Stimulated activated CD4-positive, alpha-beta T cell treated with anti-CD3 and anti-CD28 coated beads, Interleukin-12 subunit alpha, Interleukin-12 subunit beta, amount 100 ng/mL, for 24 hours (primary cell): ENCODE data around the gene GRP.
A peak's percentile ranks its signal among the peaks of the same experiment; 100 is the strongest.

Source experiments
- DNase-seq, 2 experiments: peaks; one replicate each; pipeline ENCODE4 v3.0.0-alpha.2; 2020; ENCODE audit warnings: low read depth in 2 of 2

GRP gene

DNA sequence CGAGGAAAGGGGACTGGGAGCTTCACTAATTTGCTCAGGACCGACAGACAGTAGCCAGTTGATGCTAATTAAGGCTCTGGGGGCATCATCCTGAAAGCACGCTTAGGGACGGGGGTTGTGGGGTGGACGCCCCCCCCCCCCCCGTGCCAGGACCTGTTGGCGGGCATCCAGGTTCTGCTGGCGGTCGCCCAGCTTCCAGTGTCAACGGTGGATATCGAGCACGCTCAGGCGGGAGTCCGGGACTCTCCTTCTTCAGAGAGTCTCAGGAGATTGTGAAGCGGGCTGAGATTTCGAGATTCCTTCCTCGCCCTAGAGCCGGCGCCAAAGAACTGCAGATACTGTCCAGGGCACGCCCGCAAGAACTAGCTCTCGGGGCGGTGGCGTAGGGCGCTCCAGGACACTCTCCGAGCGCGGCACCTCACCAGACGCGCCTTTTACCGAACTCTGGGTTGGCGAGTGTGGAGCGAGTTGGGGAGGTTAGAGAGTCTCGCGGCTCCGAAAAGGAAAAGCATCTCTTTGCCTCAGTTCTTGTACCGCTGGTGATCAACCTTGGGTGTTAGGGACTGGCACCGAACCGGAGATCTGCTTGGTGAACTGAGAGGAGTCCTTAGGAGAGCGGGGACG lies 47.7 kb downstream of the GRP start:
- DNase-seq = no peak

DNA sequence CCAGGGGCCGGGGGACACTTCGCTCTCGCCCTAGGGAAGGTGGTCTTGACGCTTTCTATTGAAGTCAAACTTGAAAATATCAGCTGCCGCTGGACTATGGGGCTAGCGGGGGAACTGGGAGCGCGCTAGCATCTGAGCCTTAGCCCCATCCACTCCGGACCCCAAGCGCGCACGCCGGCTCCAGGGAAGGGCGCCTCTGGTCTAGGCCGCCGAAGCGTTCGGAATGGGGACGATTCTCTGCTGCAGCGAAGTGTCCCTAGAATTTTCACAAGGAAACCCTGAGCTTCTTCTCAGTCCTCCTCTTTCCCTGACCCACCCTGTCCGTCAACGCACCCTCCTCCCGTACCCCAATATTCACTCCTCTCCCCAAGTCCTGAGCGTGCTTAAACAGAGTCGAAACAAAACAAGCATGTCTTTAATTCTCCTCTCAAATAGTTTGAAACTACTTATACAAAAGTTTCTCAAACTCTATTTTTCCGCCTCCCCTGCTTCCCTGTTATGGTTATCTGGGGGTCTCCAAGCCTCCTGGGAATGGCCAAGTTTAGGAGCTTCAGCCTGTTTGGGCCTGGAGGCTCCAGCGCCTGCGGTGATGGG lies 48.3 kb downstream of the GRP start:
- DNase-seq = no peak

DNA sequence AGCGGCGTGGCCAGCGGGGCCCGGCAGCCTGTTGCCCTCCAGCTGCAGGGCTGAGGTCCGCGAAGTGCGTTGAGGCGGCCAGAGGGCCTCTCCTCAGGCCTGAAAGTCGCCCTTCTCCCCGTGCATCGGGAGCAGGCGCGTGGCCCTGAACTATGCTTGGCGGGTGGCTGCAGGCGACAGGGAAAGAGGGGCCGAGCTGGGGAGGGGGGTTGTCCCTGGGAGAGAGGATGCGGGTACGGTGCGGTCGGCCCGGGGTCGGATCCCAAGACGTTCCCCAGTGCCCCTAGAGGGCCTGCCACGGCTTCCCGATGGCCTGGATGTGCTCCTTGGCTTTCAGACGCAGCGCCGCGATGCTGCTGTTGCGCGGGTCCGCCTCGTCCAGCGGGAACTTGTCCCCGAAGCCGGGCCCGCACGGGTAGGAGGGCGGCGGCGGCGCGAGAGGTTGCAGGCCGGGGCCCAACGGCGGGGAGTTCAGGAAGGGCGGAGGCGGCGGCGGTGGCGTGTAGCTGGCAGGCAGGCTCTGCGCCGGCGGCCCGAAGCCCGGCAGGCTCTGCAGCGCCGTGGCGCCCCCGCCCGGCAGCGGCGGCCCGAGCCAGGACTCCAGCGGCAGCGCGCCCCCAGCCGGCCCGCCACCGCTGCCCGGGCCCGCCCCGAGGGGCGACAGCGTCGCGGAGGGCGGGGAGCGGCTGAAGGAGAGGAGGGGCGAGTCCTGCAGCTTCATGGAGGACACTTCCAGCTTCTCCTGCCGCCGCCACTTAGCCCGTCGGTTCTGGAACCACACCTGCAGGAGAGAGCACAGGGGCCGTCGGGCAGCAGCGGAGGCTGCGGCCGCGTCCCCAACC lies 49.0 kb downstream of the GRP start:
- DNase-seq = peak in 1 of 2 experiments; percentile 48

DNA sequence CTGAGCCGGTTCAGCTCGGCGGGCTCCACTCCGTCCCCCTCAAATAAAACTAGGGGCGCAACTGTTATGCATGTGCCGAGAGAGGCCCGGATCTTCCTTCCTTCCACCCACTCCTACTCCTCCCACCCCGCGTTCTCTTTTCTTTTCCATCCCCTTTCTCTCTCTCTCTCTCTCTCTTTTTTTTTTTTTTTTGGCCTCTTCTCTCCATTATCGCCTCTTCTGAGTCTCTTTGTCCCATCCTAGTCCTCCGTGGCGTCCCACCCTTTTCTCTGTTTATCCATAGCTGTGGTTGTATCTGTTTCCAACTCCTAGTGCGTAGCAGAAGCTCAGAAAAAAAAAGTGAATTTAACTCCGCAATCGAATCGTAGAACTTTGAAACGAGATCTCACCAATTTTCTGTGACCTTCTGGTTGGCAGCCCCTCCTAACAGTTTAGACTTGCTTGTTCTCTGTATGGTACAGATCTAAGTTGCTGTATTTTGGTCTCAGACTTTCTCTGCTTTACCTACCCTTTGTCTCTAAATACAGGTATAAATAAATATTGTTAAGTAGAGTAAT lies 49.7 kb downstream of the GRP start:
- no peak for DNase-seq

DNA sequence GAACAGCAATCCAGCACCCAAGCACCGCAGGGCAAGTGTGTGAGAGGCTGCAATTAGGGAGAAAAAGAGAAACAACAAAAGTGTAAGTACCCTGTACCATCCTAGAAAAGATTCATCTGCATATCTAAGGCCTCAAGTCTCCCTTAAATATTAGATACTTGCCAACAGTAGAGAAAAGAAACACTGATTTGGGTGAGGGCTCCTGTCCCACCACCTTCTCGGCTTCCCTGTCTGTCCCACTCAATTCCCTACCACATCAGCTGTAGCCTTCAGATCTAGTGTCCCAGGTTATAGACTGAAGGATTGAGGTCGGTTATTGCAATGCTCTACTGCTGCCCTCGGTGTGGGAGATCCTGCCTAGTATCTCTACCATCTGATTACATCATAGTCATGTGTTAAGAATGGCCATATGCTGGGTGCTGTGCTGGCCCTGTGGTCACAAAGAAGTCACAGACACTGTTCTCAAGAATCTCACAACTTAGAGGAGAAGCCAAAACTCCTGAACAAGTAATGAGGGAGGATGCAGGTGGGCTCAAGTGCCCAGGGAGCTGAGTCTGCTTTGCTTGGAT lies 50.8 kb downstream of the GRP start:
- DNase-seq = no peak

DNA sequence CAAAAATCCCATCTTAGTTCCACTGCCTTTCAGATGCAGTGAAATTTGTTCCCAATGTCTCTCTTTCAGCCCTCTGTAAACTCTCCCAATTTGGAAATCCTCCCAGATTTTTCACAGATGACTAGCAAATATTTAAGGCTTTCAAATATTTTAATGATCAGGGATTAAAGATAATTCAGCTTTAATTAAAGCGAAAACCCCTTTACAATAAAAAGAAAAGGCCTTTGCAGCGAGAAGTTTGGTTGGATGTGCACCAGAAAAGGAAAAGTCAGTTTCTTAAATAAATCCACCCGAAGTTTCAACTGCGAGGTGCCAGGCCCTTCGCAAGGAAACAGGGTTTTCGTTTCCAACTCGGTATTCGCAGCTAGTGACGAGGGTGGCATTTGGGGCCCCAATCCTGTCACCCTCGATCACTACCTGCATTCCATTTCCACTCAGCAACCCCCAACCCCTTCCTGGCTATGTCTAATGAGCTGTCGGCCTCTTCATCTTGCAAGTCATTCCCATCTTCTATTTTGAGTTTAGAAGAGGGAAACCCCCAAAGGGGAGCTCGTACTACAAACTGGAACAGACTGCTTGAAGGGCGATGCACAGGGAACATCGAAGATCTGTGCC lies 51.8 kb downstream of the GRP start:
- no peak for DNase-seq

DNA sequence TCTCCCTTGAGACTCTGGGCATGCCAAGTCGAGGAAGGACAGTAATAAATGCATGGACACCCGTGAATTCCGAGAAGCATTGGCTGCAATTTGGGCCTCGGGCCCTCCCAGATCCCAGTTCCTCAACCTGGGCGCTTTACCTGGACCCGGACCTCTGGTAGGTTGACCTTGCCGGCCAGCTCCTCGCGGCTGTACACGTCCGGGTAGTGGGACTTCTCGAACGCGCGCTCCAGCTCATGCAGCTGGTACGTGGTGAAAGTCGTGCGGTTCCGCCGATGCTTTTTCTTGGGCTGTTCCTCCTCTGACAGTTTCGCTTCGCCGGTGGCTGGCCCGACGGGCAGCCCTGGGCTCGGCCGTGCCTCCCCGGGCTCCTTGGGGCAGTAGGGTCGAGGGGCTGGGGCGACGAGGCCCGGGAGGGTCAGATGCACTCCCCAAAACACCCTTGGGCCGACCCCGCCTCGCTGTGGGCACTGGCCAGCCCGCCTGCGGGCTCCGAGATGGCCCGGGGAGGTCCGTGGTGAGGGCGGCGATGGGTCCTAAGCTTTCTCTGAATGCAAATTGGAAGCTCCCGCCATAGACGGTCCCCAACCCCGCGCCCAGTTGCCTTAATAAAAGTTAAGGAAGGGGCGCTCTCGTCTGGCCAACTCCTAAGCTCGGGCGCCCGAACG lies 52.4 kb downstream of the GRP start:
- no peak for DNase-seq

DNA sequence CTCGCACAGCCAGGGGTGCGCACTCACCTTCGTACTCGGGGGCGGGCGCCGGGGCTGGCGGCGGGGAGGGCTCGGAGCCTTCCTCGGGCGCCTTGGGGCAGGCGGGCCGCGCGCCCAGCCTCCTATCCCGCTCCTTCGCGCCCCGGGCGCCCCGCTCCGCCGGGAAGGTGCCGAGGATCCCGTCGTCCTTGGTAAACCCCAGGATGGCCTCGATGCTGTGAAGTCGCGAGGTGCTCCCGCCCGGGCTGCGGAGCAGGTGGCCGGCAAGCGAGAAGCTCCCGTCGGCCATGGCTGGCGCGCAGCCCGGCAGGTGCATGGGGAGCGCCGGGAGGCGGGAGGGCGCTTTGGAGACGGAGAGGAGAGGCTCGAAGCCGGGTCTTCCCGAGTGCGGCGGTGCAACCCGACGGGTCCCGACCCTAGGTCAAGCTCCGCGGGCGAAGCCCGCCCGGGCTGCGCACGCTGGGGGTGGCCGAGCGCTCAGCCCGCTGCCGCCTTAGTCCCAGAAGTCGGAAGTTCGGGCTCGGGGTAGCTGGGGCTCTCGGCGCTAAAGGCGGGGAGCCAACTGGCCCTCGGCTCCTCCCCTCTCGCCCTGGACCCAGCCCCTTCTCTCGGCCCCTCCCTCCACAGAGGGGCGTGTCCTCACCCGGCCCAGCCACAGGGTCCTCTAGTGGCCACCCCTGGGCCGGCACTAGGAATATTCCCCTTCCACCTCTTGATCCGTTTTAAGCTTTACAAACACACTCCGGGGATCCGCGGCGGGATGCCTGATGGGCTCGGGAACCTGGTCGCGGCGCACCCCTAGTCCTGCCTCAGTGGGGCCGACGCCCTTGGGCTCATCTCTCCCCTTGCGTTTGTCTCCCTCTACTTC lies 53.2 kb downstream of the GRP start, which contains the start of gene RAX:
Gene RAX, minus strand, starts transcription at position 564 of the 868 bp plus-strand sequence. Its CDS starts 248 bp downstream, at position 316.
- DNase-seq = peak in 1 of 2 experiments; percentile 26

DNA sequence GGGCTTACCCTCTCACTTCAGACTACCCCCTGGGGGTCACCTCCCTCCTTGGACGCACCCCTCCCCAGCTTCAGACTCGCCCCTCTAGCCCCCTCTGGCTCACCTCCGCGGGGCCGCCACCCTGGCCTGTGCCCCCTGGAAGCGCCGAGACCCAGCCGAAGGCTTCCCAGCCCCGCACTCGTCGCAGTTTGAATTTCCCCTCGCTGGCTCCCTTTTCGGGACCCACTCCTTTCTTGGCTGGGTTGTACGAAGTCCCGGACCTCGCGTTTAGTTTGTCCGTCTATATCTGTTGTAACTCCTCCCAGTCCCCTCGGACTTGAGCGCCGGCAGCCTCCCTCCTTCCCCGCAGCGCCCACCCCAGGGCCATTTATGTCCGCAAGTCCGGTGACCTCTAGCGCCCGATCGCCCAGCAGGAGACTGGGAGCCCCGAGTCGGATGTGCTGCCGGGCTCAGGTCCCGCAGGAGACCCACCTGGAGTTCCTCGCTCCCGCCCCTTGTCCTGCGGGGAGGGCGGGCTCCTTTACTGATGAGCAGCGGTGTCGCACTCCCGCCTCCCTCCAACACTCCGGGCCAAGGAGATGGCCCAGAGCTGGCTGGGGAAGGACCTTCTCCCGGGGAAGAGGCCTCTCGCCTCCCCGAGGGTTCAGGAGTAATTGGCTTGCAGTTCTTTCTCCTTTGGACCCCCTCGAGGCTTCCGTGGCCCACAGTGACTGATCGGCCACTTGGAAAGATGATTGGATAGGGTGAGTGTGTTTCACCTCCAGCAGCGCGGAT lies 54.0 kb downstream of the GRP start:
- no peak for DNase-seq

DNA sequence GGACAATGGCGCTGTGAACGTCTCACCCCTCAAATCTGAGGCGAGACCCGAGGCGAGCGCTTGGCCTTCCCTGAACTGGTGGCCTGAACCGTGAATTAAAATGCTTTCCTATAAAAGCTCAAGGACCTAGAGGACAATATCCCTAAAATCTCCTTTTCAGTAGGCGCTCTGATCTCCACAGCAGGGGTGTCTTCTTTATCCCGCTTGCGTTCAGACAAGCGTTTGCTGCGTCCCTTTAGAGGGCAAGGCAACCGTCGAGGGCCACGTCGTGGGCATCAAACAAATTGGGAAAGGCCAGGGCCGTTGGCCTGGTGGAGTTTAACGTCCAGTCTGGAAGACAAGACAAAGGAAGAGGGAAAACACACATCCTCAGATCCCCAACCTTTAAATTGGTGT lies 54.6 kb downstream of the GRP start:
- DNase-seq = no peak

DNA sequence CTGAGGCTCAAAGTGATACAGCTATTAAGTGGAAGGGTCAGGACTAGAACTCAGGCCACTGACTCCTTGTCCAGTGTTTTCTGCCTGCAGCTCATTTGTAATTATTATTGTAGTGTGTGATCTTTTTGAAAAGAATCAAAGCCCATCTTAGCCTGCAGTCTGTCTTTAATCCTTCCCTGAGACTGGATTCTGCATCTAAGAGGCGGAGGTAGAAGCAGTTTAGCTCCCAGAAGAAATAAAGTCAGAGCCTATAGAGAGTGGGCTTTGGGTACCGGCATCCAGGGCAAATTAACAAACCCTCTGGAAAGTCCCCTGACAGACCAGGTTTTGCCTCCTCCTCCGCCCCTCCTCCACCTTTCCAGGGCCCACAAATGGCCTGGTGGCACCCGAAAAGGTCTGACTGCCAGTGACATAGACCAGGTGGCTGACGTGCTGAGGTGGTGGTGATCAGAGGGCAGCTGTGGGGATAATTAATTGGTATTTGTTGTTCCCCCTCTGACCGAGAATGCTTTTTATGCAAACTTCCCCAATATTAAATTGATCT lies 55.5 kb downstream of the GRP start:
- DNase-seq = no peak

DNA sequence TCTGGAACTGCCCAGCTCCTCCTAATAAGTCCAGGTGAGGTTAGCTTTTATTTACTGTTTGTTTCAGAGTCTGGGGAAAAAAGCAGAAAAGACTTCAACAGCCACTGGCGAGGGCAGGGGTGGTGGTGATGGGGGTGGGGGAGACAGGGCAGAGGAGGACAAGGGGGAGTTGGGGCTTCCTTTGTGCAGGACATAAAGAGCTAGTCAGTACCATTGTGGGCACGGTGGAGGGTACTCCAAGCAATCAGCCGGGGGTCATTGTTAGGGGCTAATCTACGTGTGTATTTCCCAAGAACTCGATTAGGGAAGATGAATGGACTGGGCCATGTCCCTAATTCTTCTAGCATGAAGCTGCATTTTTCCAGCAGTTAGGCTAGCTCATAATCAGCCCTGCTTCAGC lies 56.1 kb downstream of the GRP start:
- DNase-seq = no peak

DNA sequence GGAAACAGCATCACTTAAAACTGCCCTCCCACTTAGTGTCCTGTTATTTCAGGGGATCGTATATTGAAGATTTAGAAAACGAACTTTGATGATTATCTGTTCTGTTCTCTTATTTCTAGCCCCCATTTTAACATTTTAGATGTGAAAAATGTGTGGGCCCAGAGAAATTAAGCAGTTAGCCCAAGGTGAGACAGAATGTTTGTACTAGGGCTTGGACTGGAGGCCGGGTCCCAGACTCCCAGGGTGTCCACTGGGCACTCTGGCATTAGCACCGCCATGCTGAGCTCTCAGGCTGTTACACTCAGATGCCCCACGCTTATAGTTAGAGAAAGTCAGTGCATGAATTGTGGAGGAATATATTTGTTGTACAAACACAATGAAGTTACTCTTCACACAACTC lies 58.8 kb downstream of the GRP start:
- DNase-seq = no peak

DNA sequence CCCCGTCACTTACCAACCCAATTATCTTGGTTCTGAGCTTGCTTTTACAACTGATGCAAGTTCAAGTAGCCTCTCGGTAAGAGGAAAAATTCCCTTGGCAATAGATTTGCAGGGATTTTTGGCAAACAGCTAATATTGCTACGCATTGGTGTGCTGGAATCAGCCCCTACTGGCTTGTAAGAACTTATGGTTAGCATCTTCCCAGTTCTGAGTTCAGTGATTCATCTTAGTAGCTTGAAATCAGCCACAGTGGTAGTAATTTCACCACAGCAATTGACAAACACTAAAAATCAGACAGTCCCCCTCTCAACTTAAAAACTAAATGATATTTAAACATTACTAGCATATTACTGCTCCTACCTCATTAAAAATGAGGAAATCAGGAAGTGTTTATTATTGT lies 59.2 kb downstream of the GRP start:
- DNase-seq = no peak

DNA sequence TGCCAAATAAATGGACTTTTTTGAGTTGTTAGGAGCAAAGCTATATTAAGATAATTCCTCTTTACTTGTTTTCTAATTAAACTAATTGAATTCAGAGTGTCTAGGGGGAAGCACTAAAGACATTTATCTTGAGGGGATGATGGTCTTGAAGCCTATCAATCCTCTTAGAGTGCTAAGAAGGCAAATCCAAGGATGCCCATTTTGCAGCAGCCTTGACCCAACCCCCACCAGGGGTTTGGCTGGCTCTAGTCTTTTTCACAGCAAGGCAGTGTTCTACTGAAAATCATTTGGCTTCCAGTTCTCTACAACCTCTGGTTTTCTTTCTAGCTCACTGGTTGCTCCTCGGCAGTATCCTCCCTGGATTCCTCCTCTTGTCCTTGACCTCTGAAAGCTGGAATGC lies 59.8 kb downstream of the GRP start:
- no peak for DNase-seq
